ENCODE measurements around the gene CDC25B.

The CDC25B gene

GRCh38 chr20:3781153-3781910 lies 14.8 kb upstream of the CDC25B start, which contains the start of gene SPEF1:
TSS of gene SPEF1 (minus strand) at chr20:3781448. CDS start at chr20:3781287, 161 bp downstream.
- peaks cover 0 to 43% (median 37%) of the 10 kb centered on the region in 4 experiments for H3K4me1 ChIP-seq (ENCODE audit: control extremely low read depth in 1 of 4, control insufficient read depth in 4 of 4, insufficient read depth in 4 of 4, low read length in 3 of 4)
- POLR2A ChIA-PET: interaction anchor here (1.2 kb wide), 1 partner anchor 37 kb away, joined by 3 read pairs; no protein-coding TSS in a partner anchor

DNA sequence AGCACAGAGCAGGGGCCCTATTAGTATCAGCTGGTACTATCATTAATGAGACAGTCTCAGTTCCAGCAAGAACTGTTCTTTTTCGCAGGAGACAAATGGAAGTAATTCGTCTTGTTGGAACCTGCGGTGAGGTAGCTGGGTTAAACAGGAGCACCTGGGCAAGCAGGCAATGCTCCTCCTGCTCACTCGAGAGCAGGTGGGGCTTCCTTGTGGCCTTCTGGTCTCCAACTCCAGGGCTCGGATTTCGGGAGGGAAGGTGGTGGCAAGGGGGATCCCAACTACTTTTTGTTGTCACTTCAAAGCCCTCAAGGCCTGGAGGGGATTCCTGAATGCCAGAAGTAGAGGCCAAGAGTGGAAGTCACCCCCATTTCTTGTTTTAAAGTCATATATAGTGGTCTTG lies 13.5 kb upstream of the CDC25B start:
- Histone ChIP-seq H3K9me3 (ENCODE audit: control extremely low read depth in 1 of 5, control insufficient read depth in 4 of 5, insufficient read depth in 2 of 5, low read depth in 1 of 5, low read length in 4 of 5) (no peaks in the 10 kb centered on the region), H3K27ac (ENCODE audit: insufficient read depth in 1 of 2, low read depth in 1 of 2, low read length in 2 of 2, poor library complexity in 1 of 2, severe bottlenecking in 2 of 2) (no peak overlapping the region), H3K36me3 (ENCODE audit: control insufficient read depth in 4 of 4, insufficient read depth in 4 of 4, low read length in 3 of 4) (peaks cover 0 to 11% (median 7%) of the 10 kb centered on the region in 4 experiments), H3K4me3 (ENCODE audit: control insufficient read depth in 1 of 7, extremely low read depth in 1 of 7, insufficient read depth in 4 of 7, low read depth in 2 of 7, low read length in 6 of 7) (no peak overlapping the region), H3K27me3 (replicated peaks in 2 of 5; ENCODE audit: control insufficient read depth in 4 of 5, insufficient read depth in 5 of 5, low read length in 4 of 5) (peaks cover 0 to 23% (median 15%) of the 10 kb centered on the region in 5 experiments), H3K4me1 (ENCODE audit: control extremely low read depth in 1 of 4, control insufficient read depth in 4 of 4, insufficient read depth in 4 of 4, low read length in 3 of 4) (peaks cover 7 to 44% (median 38%) of the 10 kb centered on the region in 4 experiments)
- WGBS (ENCODE audit: insufficient coverage): 93% methylated on average over 5 of the region's 6 CpGs
- no peak for DNase-seq
- ChIA-PET CTCF (no interaction called here), POLR2A (no interaction called here)

More at GRCh38 chr20:3781153-3781910, 14.8 kb upstream of the CDC25B start, which contains the start of gene SPEF1:
- H3K9me3 ChIP-seq (ENCODE audit: control extremely low read depth in 1 of 5, control insufficient read depth in 4 of 5, insufficient read depth in 2 of 5, low read depth in 1 of 5, low read length in 4 of 5): no peaks in the 10 kb centered on the region
- peaks cover 0 to 34% (median 18%) of the 10 kb centered on the region in 5 experiments for H3K27me3 ChIP-seq (replicated peaks in 2 of 5; ENCODE audit: control insufficient read depth in 4 of 5, insufficient read depth in 5 of 5, low read length in 4 of 5)
- H3K36me3 ChIP-seq (ENCODE audit: control insufficient read depth in 4 of 4, insufficient read depth in 4 of 4, low read length in 3 of 4): peaks cover 0 to 11% (median 7%) of the 10 kb centered on the region in 4 experiments
- peak; percentile 83 to 89 (median 85) for DNase-seq
- CTCF ChIA-PET: interaction anchor here (0.7 to 1.5 kb wide), 6 partner anchors 9 to 74 kb away, joined by 3 to 5 read pairs (median 4); partner anchors contain the start of gene AP5S1
- H3K27ac ChIP-seq (ENCODE audit: insufficient read depth in 1 of 2, low read depth in 1 of 2, low read length in 2 of 2, poor library complexity in 1 of 2, severe bottlenecking in 2 of 2): no peak within 1 kb of the TSS
- H3K4me3 ChIP-seq (ENCODE audit: control insufficient read depth in 1 of 7, extremely low read depth in 1 of 7, insufficient read depth in 4 of 7, low read depth in 2 of 7, low read length in 6 of 7): peak within 1 kb of the TSS in 6 of 7 experiments; percentile 31 to 73 (median 60)
- WGBS (ENCODE audit: insufficient coverage): 10% methylated on average over 24 of the region's 28 CpGs

DNA sequence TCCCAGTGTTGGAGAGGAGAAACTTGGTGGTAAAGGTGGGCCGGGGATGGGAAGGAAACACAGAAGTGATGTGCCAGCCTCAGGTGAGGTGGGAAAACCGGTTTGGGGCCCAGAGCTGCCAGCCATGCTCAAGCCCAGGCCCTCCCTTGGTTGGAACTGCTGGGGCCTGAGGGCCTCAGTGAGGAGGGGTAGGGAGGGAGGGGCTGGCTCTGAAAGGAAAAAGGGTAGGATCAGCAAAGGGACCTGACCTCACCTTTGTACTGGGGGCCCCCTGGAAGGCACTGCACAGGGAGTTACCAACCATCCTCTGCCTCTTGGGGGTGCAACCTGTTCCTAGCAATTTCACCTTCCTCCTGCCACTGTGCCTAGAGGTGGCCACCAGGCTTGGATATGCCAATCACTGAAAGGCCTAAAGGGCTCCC lies 13.0 kb upstream of the CDC25B start:
- POLR2A ChIA-PET: no interaction called here
- H3K4me1 ChIP-seq (ENCODE audit: control extremely low read depth in 1 of 4, control insufficient read depth in 4 of 4, insufficient read depth in 4 of 4, low read length in 3 of 4): peaks cover 7 to 41% (median 34%) of the 10 kb centered on the region in 4 experiments

GRCh38 chr20:3783511-3784195 lies 12.5 kb upstream of the CDC25B start:
- no peak overlapping the region for H3K4me3 ChIP-seq (ENCODE audit: control insufficient read depth in 1 of 7, extremely low read depth in 1 of 7, insufficient read depth in 4 of 7, low read depth in 2 of 7, low read length in 6 of 7)
- no peak for DNase-seq
- peaks cover 0 to 11% (median 7%) of the 10 kb centered on the region in 4 experiments for H3K36me3 ChIP-seq (ENCODE audit: control insufficient read depth in 4 of 4, insufficient read depth in 4 of 4, low read length in 3 of 4)
- ChIA-PET POLR2A (no interaction called here), CTCF (interaction anchor here (1.4 to 9.4 kb wide), 2 partner anchors 35 to 74 kb away, joined by 4 to 127 read pairs; partner anchors contain the start of gene AP5S1)
- H3K9me3 ChIP-seq (ENCODE audit: control extremely low read depth in 1 of 5, control insufficient read depth in 4 of 5, insufficient read depth in 2 of 5, low read depth in 1 of 5, low read length in 4 of 5): no peaks in the 10 kb centered on the region
- peak overlapping the region in 1 of 2 experiments; percentile 25 for H3K27ac ChIP-seq (ENCODE audit: insufficient read depth in 1 of 2, low read depth in 1 of 2, low read length in 2 of 2, poor library complexity in 1 of 2, severe bottlenecking in 2 of 2)
- H3K4me1 ChIP-seq (ENCODE audit: control extremely low read depth in 1 of 4, control insufficient read depth in 4 of 4, insufficient read depth in 4 of 4, low read length in 3 of 4): peaks cover 7 to 35% (median 29%) of the 10 kb centered on the region in 4 experiments
- H3K27me3 ChIP-seq (replicated peaks in 2 of 5; ENCODE audit: control insufficient read depth in 4 of 5, insufficient read depth in 5 of 5, low read length in 4 of 5): peaks cover 0 to 13% (median 9%) of the 10 kb centered on the region in 5 experiments
- 89% methylated on average over 9 of the region's 10 CpGs for WGBS (ENCODE audit: insufficient coverage)

More for the DNA sequence above, 13.0 kb upstream of the CDC25B start:
- Histone ChIP-seq H3K4me3 (ENCODE audit: control insufficient read depth in 1 of 7, extremely low read depth in 1 of 7, insufficient read depth in 4 of 7, low read depth in 2 of 7, low read length in 6 of 7) (no peak overlapping the region), H3K27me3 (replicated peaks in 2 of 5; ENCODE audit: control insufficient read depth in 4 of 5, insufficient read depth in 5 of 5, low read length in 4 of 5) (peaks cover 0 to 19% (median 13%) of the 10 kb centered on the region in 5 experiments), H3K27ac (ENCODE audit: insufficient read depth in 1 of 2, low read depth in 1 of 2, low read length in 2 of 2, poor library complexity in 1 of 2, severe bottlenecking in 2 of 2) (peak overlapping the region in 1 of 2 experiments; percentile 25), H3K36me3 (ENCODE audit: control insufficient read depth in 4 of 4, insufficient read depth in 4 of 4, low read length in 3 of 4) (peaks cover 0 to 11% (median 7%) of the 10 kb centered on the region in 4 experiments), H3K9me3 (ENCODE audit: control extremely low read depth in 1 of 5, control insufficient read depth in 4 of 5, insufficient read depth in 2 of 5, low read depth in 1 of 5, low read length in 4 of 5) (no peaks in the 10 kb centered on the region)
- WGBS (ENCODE audit: insufficient coverage): 100% methylated on average over 2 of the region's 2 CpGs
- CTCF ChIA-PET: interaction anchor here (9.4 kb wide), 1 partner anchor 36 kb away, joined by 127 read pairs; the partner anchor contains the start of gene AP5S1
- DNase-seq: no peak

GRCh38 chr20:3784216-3784853 lies 11.8 kb upstream of the CDC25B start:
- Histone ChIP-seq H3K9me3 (ENCODE audit: control extremely low read depth in 1 of 5, control insufficient read depth in 4 of 5, insufficient read depth in 2 of 5, low read depth in 1 of 5, low read length in 4 of 5) (no peaks in the 10 kb centered on the region), H3K27me3 (replicated peaks in 2 of 5; ENCODE audit: control insufficient read depth in 4 of 5, insufficient read depth in 5 of 5, low read length in 4 of 5) (peaks cover 0 to 6% (median 5%) of the 10 kb centered on the region in 5 experiments), H3K27ac (ENCODE audit: insufficient read depth in 1 of 2, low read depth in 1 of 2, low read length in 2 of 2, poor library complexity in 1 of 2, severe bottlenecking in 2 of 2) (no peak overlapping the region), H3K4me3 (ENCODE audit: control insufficient read depth in 1 of 7, extremely low read depth in 1 of 7, insufficient read depth in 4 of 7, low read depth in 2 of 7, low read length in 6 of 7) (no peak overlapping the region), H3K4me1 (ENCODE audit: control extremely low read depth in 1 of 4, control insufficient read depth in 4 of 4, insufficient read depth in 4 of 4, low read length in 3 of 4) (peaks cover 7 to 35% (median 28%) of the 10 kb centered on the region in 4 experiments), H3K36me3 (ENCODE audit: control insufficient read depth in 4 of 4, insufficient read depth in 4 of 4, low read length in 3 of 4) (peaks cover 0 to 11% (median 7%) of the 10 kb centered on the region in 4 experiments)
- CTCF ChIA-PET: interaction anchor here (1.0 to 9.4 kb wide), 3 partner anchors 34 to 74 kb away, joined by 3 to 127 read pairs (median 4); partner anchors contain the start of gene AP5S1
- POLR2A ChIA-PET: no interaction called here
- 87% methylated on average over 15 of the region's 17 CpGs for WGBS (ENCODE audit: insufficient coverage)
- DNase-seq: no peak

GRCh38 chr20:3784863-3785239 lies 11.3 kb upstream of the CDC25B start:
- DNase-seq: no peak
- H3K4me3 ChIP-seq (ENCODE audit: control insufficient read depth in 1 of 7, extremely low read depth in 1 of 7, insufficient read depth in 4 of 7, low read depth in 2 of 7, low read length in 6 of 7): no peak overlapping the region
- peaks cover 0 to 11% (median 7%) of the 10 kb centered on the region in 4 experiments for H3K36me3 ChIP-seq (ENCODE audit: control insufficient read depth in 4 of 4, insufficient read depth in 4 of 4, low read length in 3 of 4)
- H3K4me1 ChIP-seq (ENCODE audit: control extremely low read depth in 1 of 4, control insufficient read depth in 4 of 4, insufficient read depth in 4 of 4, low read length in 3 of 4): peaks cover 7 to 35% (median 28%) of the 10 kb centered on the region in 4 experiments
- H3K27ac ChIP-seq (ENCODE audit: insufficient read depth in 1 of 2, low read depth in 1 of 2, low read length in 2 of 2, poor library complexity in 1 of 2, severe bottlenecking in 2 of 2): no peak overlapping the region
- CTCF ChIA-PET: interaction anchor here (1.0 to 9.4 kb wide), 4 partner anchors 16 to 73 kb away, joined by 3 to 127 read pairs (median 4); partner anchors contain the start of gene AP5S1
- H3K9me3 ChIP-seq (ENCODE audit: control extremely low read depth in 1 of 5, control insufficient read depth in 4 of 5, insufficient read depth in 2 of 5, low read depth in 1 of 5, low read length in 4 of 5): no peaks in the 10 kb centered on the region
- POLR2A ChIA-PET: no interaction called here
- peaks cover 0 to 2% (median under 1%) of the 10 kb centered on the region in 5 experiments for H3K27me3 ChIP-seq (replicated peaks in 2 of 5; ENCODE audit: control insufficient read depth in 4 of 5, insufficient read depth in 5 of 5, low read length in 4 of 5)
- 87% methylated on average over 5 of the region's 6 CpGs for WGBS (ENCODE audit: insufficient coverage)
